Chondrocyte (in vitro differentiated cells): Measurements from ENCODE around the gene NIPAL4. TPM values are rescaled to one million over a fixed set of nuclear protein-coding genes. Genes with fewer than 3 reads are reported as not detected.
A peak's percentile ranks its signal among the peaks of the same experiment; 100 is the strongest.

Experiments
- DNase-seq: peaks from one replicate; pipeline ENCODE4 v3.0.0; 2021; ENCODE audit warnings: mixed read lengths, low spot score
- H3K27ac Mint-ChIP-seq: one replicate; pipeline ENCODE4 v1.8.0; 2021; ENCODE audit warnings: mild to moderate bottlenecking, moderate library complexity, mixed read lengths; ENCODE audit not compliant: unreplicated experiment
- H3K27me3 Mint-ChIP-seq: 2 replicates; pipeline ENCODE4 v1.8.0; 2021; ENCODE audit warnings: low read depth, mixed read lengths
- H3K36me3 Mint-ChIP-seq: 2 replicates; pipeline ENCODE4 v1.8.0; 2021; ENCODE audit warnings: low read depth, mixed read lengths
- H3K4me1 Mint-ChIP-seq: 2 replicates; pipeline ENCODE4 v1.8.0; 2021; ENCODE audit warnings: low read depth, mild to moderate bottlenecking, mixed read lengths
- H3K4me3 Mint-ChIP-seq: one replicate; pipeline ENCODE4 v1.8.0; 2021; ENCODE audit warnings: mild to moderate bottlenecking, moderate library complexity, mixed read lengths; ENCODE audit not compliant: unreplicated experiment
- H3K9me3 Mint-ChIP-seq: 2 replicates; pipeline ENCODE4 v1.8.0; 2021; ENCODE audit warnings: low read depth, mixed read lengths
- CTCF ChIP-seq: fragments of 200-600 bp; sonication (generic); IDR thresholded peaks from 2 replicates; pipeline ENCODE4 v1.5.0; 2021; ENCODE audit warnings: antibody characterized with exemption, mild to moderate bottlenecking, moderate library complexity
- total RNA-seq: library from RNA; stranded (reverse); gene quantifications from 3 replicates; pipeline ENCODE4 v1.2.1, GENCODE V29; 2021

Gene NIPAL4
- total RNA-seq, 1 donor from 2014 or later, result 0.60 TPM

GRCh38 chr5:157443041-157443549 lies 16.9 kb upstream of the NIPAL4 start:
- no peak for DNase-seq
- H3K4me3 Mint-ChIP-seq, result peak overlapping the region; percentile 46
- H3K4me1 Mint-ChIP-seq, result peaks cover 20% of the 10 kb centered on the region
- no peaks in the 10 kb centered on the region for H3K36me3 Mint-ChIP-seq
- peaks cover 8% of the 10 kb centered on the region for H3K9me3 Mint-ChIP-seq
- H3K27ac Mint-ChIP-seq, result peak overlapping the region; percentile 68
- no peak for TF ChIP-seq CTCF
- no peaks in the 10 kb centered on the region for H3K27me3 Mint-ChIP-seq

GRCh38 chr5:157444224-157444623 lies 15.8 kb upstream of the NIPAL4 start:
- no peak overlapping the region for H3K4me3 Mint-ChIP-seq
- no peak for TF ChIP-seq CTCF
- H3K9me3 Mint-ChIP-seq, result peaks cover 3% of the 10 kb centered on the region
- peaks cover 26% of the 10 kb centered on the region for H3K4me1 Mint-ChIP-seq
- H3K27me3 Mint-ChIP-seq, result no peaks in the 10 kb centered on the region
- DNase-seq, result no peak
- no peak overlapping the region for H3K27ac Mint-ChIP-seq
- H3K36me3 Mint-ChIP-seq, result no peaks in the 10 kb centered on the region

- Mint-ChIP-seq H3K4me3 (no peak overlapping the region), H3K27ac (no peak overlapping the region), H3K27me3 (no peaks in the 10 kb centered on the region), H3K4me1 (peaks cover 33% of the 10 kb centered on the region), H3K36me3 (no peaks in the 10 kb centered on the region), H3K9me3 (no peaks in the 10 kb centered on the region)
- TF ChIP-seq CTCF, result no peak
- no peak for DNase-seq
These were observed 14.1 kb upstream of the NIPAL4 start for GRCh38 chr5:157445745-157446411.

- DNase-seq, result no peak
- H3K9me3 Mint-ChIP-seq, result no peaks in the 10 kb centered on the region
- H3K4me1 Mint-ChIP-seq, result peaks cover 33% of the 10 kb centered on the region
- H3K36me3 Mint-ChIP-seq, result no peaks in the 10 kb centered on the region
- no peaks in the 10 kb centered on the region for H3K27me3 Mint-ChIP-seq
- no peak overlapping the region for H3K4me3 Mint-ChIP-seq
- no peak overlapping the region for H3K27ac Mint-ChIP-seq
- no peak for TF ChIP-seq CTCF
These were observed 13.5 kb upstream of the NIPAL4 start for GRCh38 chr5:157446412-157446935.

GRCh38 chr5:157447201-157447637 lies 12.8 kb upstream of the NIPAL4 start:
- Mint-ChIP-seq H3K27ac (no peak overlapping the region), H3K4me1 (peaks cover 35% of the 10 kb centered on the region), H3K27me3 (no peaks in the 10 kb centered on the region), H3K36me3 (no peaks in the 10 kb centered on the region), H3K4me3 (no peak overlapping the region), H3K9me3 (no peaks in the 10 kb centered on the region)
- TF ChIP-seq CTCF, result no peak
- DNase-seq, result no peak
